GM21515 (cell line): ENCODE results near the gene ATL1.
"Not testable (repeated sequence)": the region's sequence is repeated elsewhere in the genome, so short reads cannot be mapped to it uniquely, and the experiment has no call there.

Experiments used
- ATAC-seq: cut with Tn5 transposase; IDR thresholded peaks from one replicate; pipeline ENCODE4 v1.9.1; 2021; ENCODE audit not compliant: unreplicated experiment

Gene ATL1

DNA sequence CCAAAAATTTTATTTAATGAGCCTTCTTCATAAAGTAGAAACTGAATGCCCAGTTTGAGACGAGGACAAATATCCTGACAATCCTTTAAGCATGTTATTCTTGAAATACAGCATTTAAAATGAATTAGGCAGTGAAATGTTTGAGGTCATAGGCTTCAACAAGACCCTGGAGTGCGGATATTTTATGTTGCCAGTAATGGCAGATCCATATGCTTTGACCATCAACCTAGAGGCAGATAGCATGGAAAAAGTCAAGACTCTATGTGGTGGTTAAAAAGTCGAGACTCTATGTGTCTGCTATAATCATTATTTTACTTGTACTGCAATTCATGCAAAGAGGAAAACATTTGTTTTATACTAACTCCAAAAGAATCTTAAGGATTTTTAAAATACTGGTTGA is 25.5 kb upstream of the ATL1 start:
- ATAC-seq = no peak

GRCh38 chr14:50534997-50535396 is 24.9 kb upstream of the ATL1 start:
- ATAC-seq = no peak

GRCh38 chr14:50538034-50538433 is 21.9 kb upstream of the ATL1 start:
- not testable (repeated sequence) for ATAC-seq

GRCh38 chr14:50539051-50539450 is 20.9 kb upstream of the ATL1 start:
- no peak for ATAC-seq

DNA sequence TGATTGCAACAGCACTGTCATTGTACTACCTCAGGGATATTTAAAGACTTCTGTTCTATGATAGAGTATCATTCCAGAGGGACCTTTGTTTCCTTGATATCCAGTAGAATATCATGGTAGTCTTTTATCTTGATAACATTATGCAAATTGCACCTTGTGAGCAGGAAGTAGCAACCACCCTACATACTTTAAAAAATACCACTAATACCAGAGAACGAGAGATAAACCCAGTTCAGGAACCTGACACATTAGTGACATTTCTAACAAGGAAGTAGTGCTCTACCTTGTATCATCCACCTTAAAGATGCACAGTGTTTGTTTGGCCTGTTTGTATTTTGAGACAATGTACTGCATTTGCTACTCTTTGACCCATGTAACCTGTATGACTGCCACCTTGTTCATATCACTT is 18.8 kb upstream of the ATL1 start:
- ATAC-seq = no peak

- ATAC-seq = no peak
Measured at GRCh38 chr14:50542941-50543418, 17.0 kb upstream of the ATL1 start.

GRCh38 chr14:50544911-50545310 is 15.0 kb upstream of the ATL1 start:
- no peak for ATAC-seq

DNA sequence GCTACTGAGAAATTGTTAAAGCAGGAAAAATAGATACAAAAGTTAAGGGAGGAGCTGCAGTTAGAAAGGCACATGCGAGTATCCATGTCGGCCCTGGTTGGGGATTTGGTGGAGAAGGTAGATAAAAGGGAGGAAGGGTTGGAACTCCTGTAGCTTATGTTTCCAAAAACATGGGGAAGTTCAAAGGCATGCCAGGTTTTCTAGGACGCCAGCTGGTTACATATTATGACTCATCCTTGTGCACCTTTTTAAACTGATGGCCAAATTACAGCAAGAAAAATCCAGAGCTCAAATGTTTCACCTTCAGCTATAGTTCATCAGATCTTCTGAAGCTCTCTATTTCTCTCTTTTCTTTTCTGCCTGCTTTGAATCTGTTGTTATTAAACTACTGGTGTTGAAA is 14.3 kb upstream of the ATL1 start:
- ATAC-seq = no peak

DNA sequence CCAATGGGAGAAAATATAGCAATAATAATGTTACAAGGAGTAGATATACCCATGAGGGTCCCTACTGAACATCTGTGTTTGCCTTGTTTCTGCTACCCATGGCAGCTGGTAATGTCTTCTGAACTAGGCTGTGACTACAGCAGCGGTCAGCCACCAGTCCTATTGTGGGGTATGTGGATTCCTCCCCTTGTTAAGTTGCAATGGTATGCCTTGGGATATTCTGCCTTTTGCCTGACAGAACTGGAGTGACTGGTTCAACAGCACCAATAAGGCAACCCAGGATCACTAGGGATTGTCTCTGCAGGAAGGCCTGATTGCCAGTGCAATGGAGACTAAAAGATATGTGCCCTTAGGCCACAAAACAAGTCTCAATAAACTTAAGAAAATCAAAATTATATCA is 9.7 kb upstream of the ATL1 start:
- ATAC-seq = no peak

DNA sequence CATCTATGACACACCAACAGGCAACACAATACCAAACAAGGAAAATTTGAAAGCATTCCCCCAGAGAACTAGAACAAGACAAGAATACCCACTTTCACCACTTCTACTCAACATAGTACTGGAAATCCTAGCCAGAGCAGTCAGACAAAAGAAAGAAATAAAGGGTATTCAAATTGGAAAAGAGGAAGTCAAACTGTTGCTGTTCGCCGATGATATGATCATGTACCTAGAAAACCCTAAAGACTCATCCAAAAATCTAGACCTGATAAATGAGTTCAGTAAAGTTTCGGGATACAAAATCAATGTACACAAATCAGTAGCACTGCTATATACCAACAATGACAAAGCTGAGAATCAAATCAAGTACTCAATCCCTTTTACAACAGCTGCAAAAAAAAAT is 8.1 kb upstream of the ATL1 start:
- ATAC-seq = no peak

DNA sequence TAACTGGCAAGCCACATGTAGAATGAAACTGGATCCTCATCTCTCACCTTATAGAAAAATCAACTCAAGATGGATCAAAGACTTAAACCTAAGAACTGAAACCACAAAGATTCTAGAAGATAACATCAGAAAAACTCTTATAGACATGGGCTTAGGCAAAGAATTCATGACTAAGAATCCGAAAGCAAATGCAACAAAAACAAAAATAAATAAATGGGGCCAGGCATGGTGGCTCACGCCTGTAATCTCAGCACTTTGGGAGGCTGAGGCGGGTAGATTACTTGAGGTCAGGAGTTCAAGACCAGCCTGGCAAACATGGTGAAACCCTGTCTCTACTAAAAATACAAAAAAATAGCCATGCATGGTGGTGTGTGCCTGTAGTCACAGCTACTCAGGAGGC is 7.1 kb upstream of the ATL1 start:
- ATAC-seq = not testable (repeated sequence)

GRCh38 chr14:50560931-50561285 is 963 bp downstream of the ATL1 start:
- ATAC-seq = no peak

DNA sequence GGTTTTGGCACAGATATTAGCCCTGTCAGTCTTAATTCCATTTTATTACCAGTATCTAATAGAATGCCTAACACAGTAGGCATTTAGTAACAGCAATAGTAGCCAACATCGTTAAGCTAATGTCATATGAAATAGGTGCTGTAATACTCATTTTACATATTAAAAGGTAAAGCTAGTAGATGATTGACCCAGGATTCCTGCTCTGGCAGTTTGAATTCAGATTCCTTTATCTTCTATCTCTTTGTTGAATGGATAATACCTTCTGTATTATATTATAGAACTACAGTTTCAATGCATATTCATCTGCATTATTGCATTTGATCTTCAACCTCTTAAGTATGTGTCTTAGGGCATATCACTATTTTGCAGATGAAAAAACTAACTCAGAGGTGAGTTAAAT is 2.9 kb downstream of the ATL1 start:
- no peak for ATAC-seq

DNA sequence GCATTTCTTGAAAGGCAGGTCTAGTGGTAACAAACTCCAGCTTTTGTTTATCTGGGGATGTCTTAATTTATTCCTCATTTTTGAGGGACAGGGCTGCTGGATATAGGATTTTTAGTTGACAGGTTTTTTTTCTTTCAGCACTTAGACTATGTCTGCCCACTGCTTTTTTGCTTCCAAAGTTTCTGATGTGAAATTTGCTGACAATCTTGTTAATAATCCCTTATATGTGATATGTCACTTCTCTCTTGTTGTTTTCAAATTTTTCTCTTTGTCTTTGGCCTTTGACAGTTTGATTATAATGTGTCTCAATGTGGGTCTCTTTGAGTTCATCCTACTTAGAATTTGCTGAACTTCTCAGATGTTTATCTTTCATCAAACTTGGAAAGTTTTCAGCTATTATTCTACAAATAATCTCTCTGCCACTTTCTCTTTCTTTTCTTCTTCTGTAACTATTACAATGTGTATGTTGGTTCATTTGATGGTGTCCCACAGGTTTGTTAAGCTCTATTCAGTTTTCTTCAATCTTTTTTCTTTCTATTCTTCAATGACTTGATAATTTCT is 9.8 kb downstream of the ATL1 start:
- ATAC-seq = no peak

GRCh38 chr14:50573862-50574261 is 13.9 kb downstream of the ATL1 start:
- no peak for ATAC-seq

DNA sequence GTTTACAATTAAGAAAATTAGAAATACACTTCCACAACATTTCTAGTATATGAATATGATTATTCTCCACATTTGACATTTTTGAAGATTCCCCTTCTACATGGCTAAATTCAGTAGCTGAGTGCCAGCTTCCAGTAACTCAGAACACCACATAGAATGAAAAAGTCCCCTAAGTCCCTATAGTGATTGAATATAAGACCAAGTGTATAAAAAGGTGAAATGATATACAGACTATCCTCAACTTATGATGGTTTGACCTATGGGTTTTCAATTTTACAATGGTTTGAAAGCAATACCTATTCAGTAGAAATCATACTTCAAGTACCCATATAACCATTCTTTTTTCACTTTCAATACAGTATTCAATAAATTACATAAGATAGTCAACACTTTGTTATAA is 15.8 kb downstream of the ATL1 start:
- no peak for ATAC-seq

DNA sequence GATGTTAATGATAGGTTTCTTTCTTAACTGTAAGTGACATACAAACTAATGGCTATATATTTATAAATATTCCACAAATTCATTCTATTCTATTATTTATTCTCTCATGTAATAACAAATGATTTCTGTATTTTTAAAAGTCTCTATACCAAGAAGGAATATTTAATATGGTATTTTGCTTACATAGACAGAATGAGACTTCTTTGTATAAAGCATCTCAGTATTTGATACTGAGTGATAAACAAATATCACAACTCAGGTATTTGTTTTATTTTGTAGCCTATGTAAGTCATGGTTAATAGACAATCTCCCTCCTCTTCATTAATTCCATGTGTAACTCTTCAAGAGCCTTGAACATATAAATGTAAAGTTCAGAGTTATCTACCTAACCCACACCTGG is 18.0 kb downstream of the ATL1 start:
- ATAC-seq = no peak

GRCh38 chr14:50578433-50578832 is 18.5 kb downstream of the ATL1 start:
- ATAC-seq = no peak

- no peak for ATAC-seq
Measured at GRCh38 chr14:50590464-50590863, 30.5 kb downstream of the ATL1 start.

DNA sequence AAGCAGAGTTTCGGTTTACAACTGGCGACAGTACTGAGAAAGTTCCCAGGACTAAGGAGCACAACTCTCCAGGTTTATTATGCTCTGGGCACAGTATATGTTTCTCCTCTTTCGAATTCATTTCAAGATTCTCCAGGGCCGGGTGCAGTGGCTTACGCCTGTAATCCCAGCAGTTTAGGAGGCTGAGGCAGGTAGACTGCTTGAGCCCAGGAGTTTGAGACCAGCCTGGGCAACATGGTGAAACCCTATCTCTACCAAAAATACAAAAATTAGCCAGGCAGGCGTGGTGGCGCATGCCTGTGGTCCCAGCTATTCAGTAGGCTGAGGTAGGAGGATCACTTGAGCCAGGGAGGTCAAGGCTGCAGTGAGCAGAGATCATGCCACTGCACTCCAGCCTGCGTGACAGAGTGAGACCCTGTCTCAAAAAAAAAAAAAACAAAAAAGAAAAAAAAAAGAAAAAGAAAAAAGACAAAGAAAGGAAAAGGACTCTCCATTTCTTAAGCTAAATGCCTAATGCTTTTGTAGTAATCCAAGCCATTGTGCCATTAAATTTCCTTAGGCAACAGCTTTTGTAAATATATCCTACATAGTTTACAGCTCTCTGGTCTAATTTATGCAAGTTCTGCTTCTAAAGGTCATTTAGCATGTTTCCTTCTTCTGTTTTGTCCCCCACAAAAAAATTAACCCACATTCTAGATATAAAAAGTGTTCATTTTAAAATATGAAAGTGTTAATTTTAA is 34.8 kb downstream of the ATL1 start:
- ATAC-seq = no peak

- ATAC-seq = no peak
Measured at GRCh38 chr14:50598765-50599164, 38.8 kb downstream of the ATL1 start.

GRCh38 chr14:50599700-50600444 is 39.9 kb downstream of the ATL1 start:
- ATAC-seq = no peak
